H1 (cell line): ENCODE data around the gene MEST. TPM values are rescaled to one million over a fixed set of nuclear protein-coding genes. Genes with fewer than 3 reads are reported as not detected.

Experiments
- HDAC2 ChIP-seq, 2 experiments: fragments of 300-600 bp in 1 of 2; sonication (generic) in 1 of 2; IDR thresholded peaks; 2 replicates each; pipeline ENCODE4 v1.6.1; 2011 to 2012; ENCODE audit warnings: low read depth in 2 of 2, low read length in 2 of 2, mild to moderate bottlenecking in 2 of 2, moderate library complexity in 2 of 2, borderline replicate concordance in 1 of 2, inconsistent platforms in 1 of 2
- HDAC6 ChIP-seq: IDR thresholded peaks from one replicate; pipeline ENCODE4 v1.7.1; 2012; ENCODE audit warnings: low read depth, mild to moderate bottlenecking, inconsistent platforms, low read length, moderate library complexity
- TBP ChIP-seq: IDR thresholded peaks from 2 replicates; pipeline ENCODE4 v1.6.1; 2011; ENCODE audit warnings: low read depth, low read length, improper control_type of control experiment
- polyA plus RNA-seq, 7 experiments: library from polyadenylated mRNA; depleted of rRNA in 3 of 7; stranded (reverse) in 5 of 7; unstranded in 2 of 7; fragments of >200 nt in 5 of 7; fragments of 200-250 nt in 2 of 7; gene quantifications; 1 replicate in 5 of 7; 2 replicates in 1 of 7; 4 replicates in 1 of 7; pipeline versions ENCODE4 v1.2.1 to v1.2.3, GENCODE V29; 2011 to 2013; ENCODE audit warnings: missing spikeins in 2 of 7, mixed read lengths in 2 of 7
- total RNA-seq: library from RNA; stranded (reverse); fragmentation: NEBNext Ultra II Directional; extraction: Animal tissue kit (Norgen Biotek cat#: 25700); gene quantifications from 2 replicates; pipeline ENCODE4 v1.2.1, GENCODE V29; 2021

MEST gene
- total and polyA plus RNA-seq, 2 of the 8 experiments (the other 6 are each of a cell fraction or from before 2014, with no cell fraction given): 176 to 269 TPM

GRCh38 chr7:130489140-130489983 lies 2.5 kb upstream of the MEST start (continued):
- TF ChIP-seq TBP (no peak), HDAC2 (IDR thresholded peaks at IDR 0.05; ENCODE audit: borderline replicate concordance in 1 of 2, low read depth in 2 of 2, low read length in 2 of 2) (no peak), HDAC6 (no peak)
